Measurements from ENCODE around the gene ZNF445. TPM values are rescaled to one million over a fixed set of nuclear protein-coding genes. Genes with fewer than 3 reads are reported as not detected.

The ZNF445 gene
- total and polyA plus RNA-seq, 9 of the 15 experiments (the other 6 are each of a cell fraction or from before 2014, with no cell fraction given), result 1.2 to 26.9 (median 10.6) TPM

GRCh38 chr3:44492496-44492895 lies 15.0 kb upstream of the ZNF445 start:
- Histone ChIP-seq H3K27me3 (ENCODE audit: control insufficient read depth in 2 of 2, insufficient read depth in 2 of 2, low read length in 2 of 2) (no peaks in the 10 kb centered on the region), H3K4me2 (ENCODE audit: insufficient read depth, low read length) (no peak overlapping the region), H3K9me3 (replicated peaks; ENCODE audit: control insufficient read depth, insufficient read depth, low read depth, low read length) (peaks cover 11% of the 10 kb centered on the region), H3K9me1 (ENCODE audit: control insufficient read depth, insufficient read depth, low read length) (no peaks in the 10 kb centered on the region), H3K36me3 (ENCODE audit: control insufficient read depth, insufficient read depth, low read length) (peaks cover 3% of the 10 kb centered on the region; the same call in 2 of the 3 replicates), H4K20me1 (replicated peaks; ENCODE audit: control insufficient read depth, insufficient read depth, low read length) (no peaks in the 10 kb centered on the region), H3K4me1 (replicated peaks in 1 of 2; ENCODE audit: control insufficient read depth in 2 of 2, insufficient read depth in 2 of 2, low read length in 2 of 2) (no peaks in the 10 kb centered on the region), H3K79me2 (ENCODE audit: control insufficient read depth, insufficient read depth, low read length) (no peaks in the 10 kb centered on the region; the same call in 2 of the 3 replicates), H3K4me3 (no peak overlapping the region), H3K9ac (ENCODE audit: insufficient read depth in 1 of 2, low read depth in 2 of 2, low read length in 2 of 2) (no peak overlapping the region), H3K27ac (ENCODE audit: extremely low read depth, low read depth, low read length) (no peak overlapping the region), H2AFZ (ENCODE audit: low read depth, low read length) (no peak overlapping the region)
- 88% methylated on average over 1 of the region's 1 CpG for WGBS (ENCODE audit: insufficient coverage, low coverage, missing lambda C conversion rate)
- CTCF ChIA-PET (ENCODE audit: low intra/inter-chr PET ratio), result interaction anchor here (0.5 kb wide), 1 partner anchor 239 kb away, joined by 3 read pairs; no protein-coding TSS in a partner anchor
- FAIRE-seq, result no peak
- in situ Hi-C loops (cut with MboI) (no loop called here), intact Hi-C loops (cut with micrococcal nuclease) (no loop called here)
- TF ChIP-seq MAX (CRISPR knock-in tag; IDR thresholded peaks at IDR 0.05), result no peak
- ATAC-seq, result no peak
- no TSS peak for BruUV-seq (replicated peaks)
- DNase-seq (ENCODE audit: extremely low read depth in 1 of 4, low spot score in 3 of 4), result no peak
- POLR2A ChIA-PET, result interaction anchor here (0.7 to 1.2 kb wide), 2 partner anchors 14 to 1374 kb away, joined by 3 to 4 read pairs; no protein-coding TSS in a partner anchor

DNA sequence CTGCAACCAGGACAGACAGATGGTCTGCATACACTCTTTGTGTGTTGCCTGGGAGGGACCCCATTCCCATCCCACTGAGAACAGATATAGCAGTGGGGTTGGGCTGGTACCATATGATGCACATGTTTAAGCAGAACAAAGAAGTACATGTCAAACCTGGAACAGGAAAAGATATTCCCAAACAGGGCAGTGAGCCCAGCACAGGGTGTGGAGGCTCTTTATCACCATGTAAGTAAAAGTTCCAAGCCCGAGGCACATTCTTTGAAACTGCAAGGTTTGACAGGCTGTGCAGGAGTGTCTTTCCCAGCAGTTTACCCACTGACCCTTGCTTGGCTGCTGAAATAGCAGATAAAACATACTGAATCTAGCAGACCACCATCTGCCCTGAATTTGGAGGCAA lies 5.3 kb upstream of the ZNF445 start:
- ChIA-PET CTCF (ENCODE audit: low intra/inter-chr PET ratio) (no interaction called here), POLR2A (interaction anchor here (1.4 kb wide), 1 partner anchor 29 kb away, joined by 4 read pairs; no protein-coding TSS in a partner anchor)
- ATAC-seq (no peak; the same call in 2 of the 3 replicates), FAIRE-seq (no peak), DNase-seq (ENCODE audit: extremely low read depth in 1 of 4, low spot score in 3 of 4) (no peak)
- Histone ChIP-seq H3K9me1 (ENCODE audit: control insufficient read depth, insufficient read depth, low read length) (no peaks in the 10 kb centered on the region), H3K9me3 (replicated peaks; ENCODE audit: control insufficient read depth, insufficient read depth, low read depth, low read length) (no peaks in the 10 kb centered on the region; the same call in 1 of the 2 replicates), H3K79me2 (ENCODE audit: control insufficient read depth, insufficient read depth, low read length) (peaks cover 2% of the 10 kb centered on the region; the same call in 1 of the 3 replicates), H3K36me3 (ENCODE audit: control insufficient read depth, insufficient read depth, low read length) (no peaks in the 10 kb centered on the region), H3K4me3 (no peak overlapping the region), H3K27ac (ENCODE audit: extremely low read depth, low read depth, low read length) (no peak overlapping the region), H3K27me3 (ENCODE audit: control insufficient read depth in 2 of 2, insufficient read depth in 2 of 2, low read length in 2 of 2) (no peaks in the 10 kb centered on the region), H2AFZ (ENCODE audit: low read depth, low read length) (no peak overlapping the region), H3K4me2 (ENCODE audit: insufficient read depth, low read length) (no peak overlapping the region), H3K9ac (ENCODE audit: insufficient read depth in 1 of 2, low read depth in 2 of 2, low read length in 2 of 2) (no peak overlapping the region), H4K20me1 (replicated peaks; ENCODE audit: control insufficient read depth, insufficient read depth, low read length) (no peaks in the 10 kb centered on the region), H3K4me1 (replicated peaks in 1 of 2; ENCODE audit: control insufficient read depth in 2 of 2, insufficient read depth in 2 of 2, low read length in 2 of 2) (peaks cover 3 to 14% of the 10 kb centered on the region in 2 experiments; a peak in 4 of 5 replicates)
- in situ Hi-C loops (cut with MboI), result no loop called here
- intact Hi-C loops (cut with micrococcal nuclease), result no loop called here
- no TSS peak for BruUV-seq (replicated peaks)
- 29% methylated on average over 1 of the region's 1 CpG for WGBS (ENCODE audit: insufficient coverage, low coverage, missing lambda C conversion rate)
- TF ChIP-seq ZNF318 (IDR thresholded peaks at IDR 0.05; ENCODE audit: borderline replicate concordance in 1 of 2, low read depth in 1 of 2), result no peak
- TF ChIP-seq CHD1 (IDR thresholded peaks at IDR 0.05; ENCODE audit: low read length), result no peak
- no peak for TF ChIP-seq TOE1 (IDR thresholded peaks at IDR 0.05; ENCODE audit: borderline replicate concordance)
- no peak for TF ChIP-seq TOE1 (CRISPR knock-in tag; IDR thresholded peaks at IDR 0.05; ENCODE audit: borderline replicate concordance, low read depth)
- TF ChIP-seq OTX1 (CRISPR knock-in tag; IDR thresholded peaks at IDR 0.05), result no peak
- no peak for TF ChIP-seq TAF9B (IDR thresholded peaks at IDR 0.05; ENCODE audit: partially characterized antibody)

Measured in K562 (cell line).